K562 (cell line): ENCODE data around the gene DHX57. TPM values are rescaled to one million over a fixed set of nuclear protein-coding genes. Genes with fewer than 3 reads are reported as not detected.
A peak's percentile ranks its signal among the peaks of the same experiment; 100 is the strongest.

Source experiments
- CEBPB ChIP-seq: fragments of 450-650 bp; IDR thresholded peaks from 2 replicates; pipeline ENCODE4 v1.6.1; 2016; ENCODE audit warnings: missing genetic modification characterization, missing compliant biosample characterization
- CTCF ChIP-seq, 3 experiments: IDR thresholded peaks in 2 of 3; conservative IDR thresholded peaks in 1 of 3; 2 replicates each; pipeline ENCODE4 v1.5.1; 2011 to 2012; ENCODE audit warnings: low read length in 3 of 3, mild to moderate bottlenecking in 3 of 3, control low read depth in 2 of 3, improper control_type of control experiment in 1 of 3, inconsistent platforms in 1 of 3, low read depth in 1 of 3, mixed read lengths in 1 of 3, moderate library complexity in 1 of 3; ENCODE audit not compliant: insufficient read depth in 2 of 3
- CXXC5 ChIP-seq: fragments of 250-450 bp; sonication (Bioruptor Pico); IDR thresholded peaks from 2 replicates; pipeline ENCODE4 v1.8.0; 2022; ENCODE audit warnings: inconsistent platforms, mild to moderate bottlenecking, moderate library complexity
- ELF2 ChIP-seq: fragments of 250-450 bp; sonication (Bioruptor Pico); IDR thresholded peaks from 2 replicates; pipeline ENCODE4 v1.5.0; 2021; ENCODE audit warnings: mild to moderate bottlenecking
- EP400 ChIP-seq: fragments of 450-650 bp; IDR thresholded peaks from 2 replicates; pipeline ENCODE4 v1.6.1; 2017; ENCODE audit warnings: antibody characterized with exemption, mild to moderate bottlenecking, moderate library complexity
- HDAC3 ChIP-seq: fragments of 450-650 bp; IDR thresholded peaks from 2 replicates; pipeline ENCODE4 v1.6.1; 2018; ENCODE audit warnings: borderline replicate concordance, mild to moderate bottlenecking, moderate library complexity; ENCODE audit not compliant: partially characterized antibody
- KDM1A ChIP-seq, 2 experiments: fragments of 450-650 bp; IDR thresholded peaks; 2 replicates each; pipeline ENCODE4 v1.6.1; 2016; ENCODE audit warnings: mild to moderate bottlenecking in 2 of 2
- PATZ1 ChIP-seq: fragments of 250-450 bp; sonication (Bioruptor Pico); IDR thresholded peaks from 2 replicates; pipeline ENCODE4 v1.5.0; 2020; ENCODE audit warnings: mild to moderate bottlenecking, borderline replicate concordance
- PKNOX1 ChIP-seq: fragments of 450-650 bp; IDR thresholded peaks from 2 replicates; pipeline ENCODE4 v1.6.1; 2016
- PTBP1 ChIP-seq: fragments of 200-400 bp; formaldehyde crosslinking; IDR thresholded peaks from 2 replicates; pipeline ENCODE4 v1.6.1; 2017; ENCODE audit warnings: low read depth, low read length
- USF1 ChIP-seq: sonication (generic); formaldehyde crosslinking; IDR thresholded peaks from 2 replicates; pipeline ENCODE4 v1.9.0; 2022; ENCODE audit warnings: mild to moderate bottlenecking, missing genetic modification reagents
- ZBTB8A ChIP-seq: fragments of 450-650 bp; IDR thresholded peaks from 2 replicates; pipeline ENCODE4 v1.6.1; 2018; ENCODE audit warnings: mild to moderate bottlenecking, moderate library complexity; ENCODE audit not compliant: partially characterized antibody
- ZNF407 ChIP-seq: fragments of 450-650 bp; IDR thresholded peaks from 2 replicates; pipeline ENCODE4 v1.6.1; 2016; ENCODE audit warnings: low read depth
- polyA plus RNA-seq, 8 experiments: library from polyadenylated mRNA; depleted of rRNA in 4 of 8; stranded (reverse) in 5 of 8; unstranded in 3 of 8; fragments of >200 nt; fragmentation: Nextera tagmentation in 2 of 8; fragmentation: Illumina TruSeq in 1 of 8; extraction: Ambion mirVana in 2 of 8; extraction: Trizol in 1 of 8; gene quantifications; 2 replicates each; pipeline versions ENCODE4 v1.2.1 to v1.2.3, GENCODE V29; 2011 to 2014; ENCODE audit warnings: inconsistent platforms in 1 of 8, missing spikeins in 1 of 8
- total RNA-seq, 7 experiments: library from RNA; depleted of rRNA in 6 of 7; stranded (reverse); fragments of >200 nt in 6 of 7; fragmentation: Illumina TruSeq in 2 of 7; extraction: Trizol in 2 of 7; gene quantifications; 2 replicates each; pipeline versions ENCODE4 v1.2.1 to v1.2.3, GENCODE V29; 2011 to 2021; ENCODE audit warnings: low replicate concordance in 1 of 7

Gene DHX57
- total and polyA plus RNA-seq, 9 of the 15 experiments (the other 6 are each of a cell fraction or from before 2014, with no cell fraction given), result 7.4 to 23.6 (median 17.9) TPM

- TF ChIP-seq CTCF (IDR thresholded peaks at IDR 0.05 in 2 of 3, conservative IDR thresholded peaks at IDR 0.05 in 1 of 3; ENCODE audit: insufficient read depth in 2 of 3, low read depth in 1 of 3, low read length in 3 of 3), result no peak
- TF ChIP-seq EP400, result peak; percentile 100
- TF ChIP-seq PKNOX1, result no peak; the same call in 1 of the 2 replicates
- peak; percentile 85 for TF ChIP-seq ELF2 (CRISPR knock-in tag)
- no peak for TF ChIP-seq KDM1A (IDR thresholded peaks at IDR 0.05)
- TF ChIP-seq PATZ1 (CRISPR knock-in tag), result no peak
- TF ChIP-seq ZNF407, result no peak
- peak; percentile 31 for TF ChIP-seq HDAC3
- TF ChIP-seq PTBP1, result peak; percentile 70; the same call in 1 of the 2 replicates
- TF ChIP-seq CXXC5 (CRISPR knock-in tag), result peak; percentile 95
- TF ChIP-seq USF1 (CRISPR knock-in tag), result peak; percentile 58
- no peak for TF ChIP-seq ZBTB8A
- TF ChIP-seq CEBPB, result 0 out of 2 replicates have a peak, but pooled peaks have one; percentile 58
Measured at GRCh38 chr2:38750891-38751595, 124.7 kb downstream of the DHX57 start, which contains the start of gene SRSF7 (continued).
